ENCODE results near the gene FOXS1. TPM values are rescaled to one million over a fixed set of nuclear protein-coding genes. Genes with fewer than 3 reads are reported as not detected.

The FOXS1 gene
- total and polyA plus RNA-seq, 9 donors, result 0.40 to 5.0 (median 0.69) TPM; not detected in 2

GRCh38 chr20:31837896-31838397 lies 7.5 kb downstream of the FOXS1 start:
- 45 to 67% (median 59%) methylated on average over 3 of the region's 3 CpGs for whole genome bisulfite sequencing, 3 donors
- no peak for TF ChIP-seq CTCF (IDR thresholded peaks at IDR 0.05)
- TF ChIP-seq POLR2A (IDR thresholded peaks at IDR 0.05), result no peak
- no peak for TF ChIP-seq EP300 (IDR thresholded peaks at IDR 0.05)
- Histone ChIP-seq H3K4me1 (ENCODE audit: insufficient read depth) (peaks cover 23% of the 10 kb centered on the region), H3K36me3 (no peaks in the 10 kb centered on the region), H3K27ac (no peak overlapping the region), H3K27me3 (no peaks in the 10 kb centered on the region), H3K9me3 (no peaks in the 10 kb centered on the region), H3K4me3 (no peak overlapping the region)
- intact Hi-C loops (cut with DNase I), result no loop called here
- DNase-seq, result no peak

- 75 to 77% (median 76%) methylated on average over 5 of the region's 5 CpGs for WGBS, 3 donors
- Histone ChIP-seq H3K9me3 (no peaks in the 10 kb centered on the region), H3K4me1 (ENCODE audit: insufficient read depth) (peaks cover 18% of the 10 kb centered on the region), H3K27ac (no peak overlapping the region), H3K36me3 (no peaks in the 10 kb centered on the region), H3K4me3 (no peak overlapping the region), H3K27me3 (no peaks in the 10 kb centered on the region)
- no peak for DNase-seq
- TF ChIP-seq CTCF (IDR thresholded peaks at IDR 0.05) (no peak), POLR2A (IDR thresholded peaks at IDR 0.05) (no peak), EP300 (IDR thresholded peaks at IDR 0.05) (no peak)
- intact Hi-C loops (cut with DNase I), result no loop called here
Measured at GRCh38 chr20:31836853-31837608, 8.4 kb downstream of the FOXS1 start.

- Histone ChIP-seq H3K4me1 (ENCODE audit: insufficient read depth) (peaks cover 12% of the 10 kb centered on the region), H3K4me3 (no peak overlapping the region), H3K9me3 (no peaks in the 10 kb centered on the region), H3K27ac (no peak overlapping the region), H3K36me3 (no peaks in the 10 kb centered on the region), H3K27me3 (no peaks in the 10 kb centered on the region)
- peak; percentile 61 to 81 (median 74) for DNase-seq
- WGBS, 3 donors, result 22 to 32% (median 30%) methylated on average over 12 to 14 of the region's 14 CpGs
- intact Hi-C loops (cut with DNase I), result no loop called here
- TF ChIP-seq POLR2A (IDR thresholded peaks at IDR 0.05) (no peak), EP300 (IDR thresholded peaks at IDR 0.05) (no peak), CTCF (IDR thresholded peaks at IDR 0.05) (no peak)
Measured at GRCh38 chr20:31835977-31836852, 9.2 kb downstream of the FOXS1 start.

GRCh38 chr20:31835554-31835953 lies 9.8 kb downstream of the FOXS1 start:
- Histone ChIP-seq H3K9me3 (no peaks in the 10 kb centered on the region), H3K27ac (no peak overlapping the region), H3K36me3 (no peaks in the 10 kb centered on the region), H3K27me3 (no peaks in the 10 kb centered on the region), H3K4me3 (no peak overlapping the region), H3K4me1 (ENCODE audit: insufficient read depth) (peaks cover 7% of the 10 kb centered on the region)
- WGBS, 3 donors, result 74 to 79% (median 77%) methylated on average over 9 of the region's 9 CpGs
- DNase-seq, result no peak
- no peak for TF ChIP-seq POLR2A (IDR thresholded peaks at IDR 0.05)
- TF ChIP-seq EP300 (IDR thresholded peaks at IDR 0.05), result no peak
- TF ChIP-seq CTCF (IDR thresholded peaks at IDR 0.05), result no peak
- intact Hi-C loops (cut with DNase I), result no loop called here
